ENCODE measurements around the gene PLA2G2E.

DNA sequence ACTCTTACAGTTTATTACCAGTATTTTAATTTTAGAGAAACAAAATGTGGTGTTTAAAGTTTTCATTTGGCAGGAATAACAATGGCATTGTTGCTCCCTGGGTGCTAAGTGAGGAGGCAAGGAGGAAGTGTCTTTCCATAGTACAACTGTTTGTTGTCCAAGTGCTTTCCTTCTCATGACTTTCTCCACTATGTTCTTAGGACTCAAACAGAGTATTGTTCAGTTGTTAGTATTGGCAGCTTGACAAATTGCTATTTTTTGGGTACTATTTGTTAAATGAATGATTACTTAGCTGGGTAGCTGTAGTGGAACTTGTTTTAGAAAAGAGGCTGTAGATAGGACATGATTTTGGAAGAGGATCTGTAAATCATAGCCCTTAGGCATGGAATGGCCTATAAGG, 33.8 kb downstream of the PLA2G2E start:
- TF ChIP-seq POLR2A (IDR thresholded peaks at IDR 0.05; ENCODE audit: low read depth, low read length) = no peak
- no peak for TF ChIP-seq POLR2AphosphoS5 (IDR thresholded peaks at IDR 0.05; ENCODE audit: low read depth, low read length)
- no peak for TF ChIP-seq SPI1 (IDR thresholded peaks at IDR 0.05; ENCODE audit: low read depth, low read length)
- no peak for TF ChIP-seq TAF1 (IDR thresholded peaks at IDR 0.05; ENCODE audit: low read depth, low read length)

Data from GM12891 (cell line).